Liver (tissue), 9 donors: ENCODE data around the gene ABCC1. TPM values are rescaled to one million over a fixed set of nuclear protein-coding genes. Genes with fewer than 3 reads are reported as not detected.

Source experiments
- DNase-seq: peaks from one replicate; pipeline ENCODE4 v3.0.0-alpha.2; 2017; ENCODE audit warnings: low spot score
- H3K27ac ChIP-seq, 2 donors: one replicate each; pipeline ENCODE4 v1.7.0; 2013; ENCODE audit warnings: inconsistent platforms in 2 of 2, low read length in 2 of 2, control low read depth in 1 of 2, low read depth in 1 of 2, mild to moderate bottlenecking in 1 of 2
- H3K27me3 ChIP-seq, 4 donors: one replicate each; pipeline versions ENCODE4 v1.6.1 to v1.7.0; 2013; ENCODE audit warnings: low read length in 3 of 4, inconsistent platforms in 1 of 4, mild to moderate bottlenecking in 1 of 4, moderate library complexity in 1 of 4; ENCODE audit not compliant: control insufficient read depth in 4 of 4, insufficient read depth in 4 of 4
- H3K36me3 ChIP-seq, 4 donors: one replicate each; pipeline versions ENCODE4 v1.6.1 to v1.7.0; 2013; ENCODE audit warnings: low read length in 3 of 4, mild to moderate bottlenecking in 3 of 4, low read depth in 1 of 4, moderate library complexity in 1 of 4; ENCODE audit not compliant: control insufficient read depth in 4 of 4, insufficient read depth in 3 of 4
- H3K4me1 ChIP-seq, 4 donors: one replicate each; pipeline versions ENCODE4 v1.6.1 to v1.7.0; 2013; ENCODE audit warnings: low read length in 3 of 4, mild to moderate bottlenecking in 3 of 4, moderate library complexity in 1 of 4; ENCODE audit not compliant: control insufficient read depth in 4 of 4, insufficient read depth in 4 of 4
- H3K4me3 ChIP-seq, 3 donors: one replicate each; pipeline versions ENCODE4 v1.6.1 to v1.7.0; 2013; ENCODE audit warnings: low read length in 3 of 3, control low read depth in 1 of 3, low read depth in 1 of 3, mild to moderate bottlenecking in 1 of 3
- H3K9ac ChIP-seq, 2 donors: one replicate each; pipeline ENCODE4 v1.7.0; 2013; ENCODE audit warnings: low read length in 2 of 2, mild to moderate bottlenecking in 2 of 2, moderate library complexity in 2 of 2, control low read depth in 1 of 2, low read depth in 1 of 2
- H3K9me3 ChIP-seq, 4 donors: one replicate each; pipeline versions ENCODE4 v1.6.1 to v1.7.0; 2013; ENCODE audit warnings: low read length in 3 of 4; ENCODE audit not compliant: control insufficient read depth in 4 of 4
- ATF3 ChIP-seq: IDR thresholded peaks from 2 replicates; pipeline ENCODE4 v1.6.1; 2016; ENCODE audit warnings: antibody characterized with exemption
- CTCF ChIP-seq: fragments of 150-350 bp; IDR thresholded peaks from 2 replicates; pipeline ENCODE4 v1.5.1; 2017; ENCODE audit warnings: improper control_type of control experiment, low read depth, low read length; ENCODE audit not compliant: missing input control
- EGR1 ChIP-seq, 2 donors: IDR thresholded peaks; 2 replicates each; pipeline ENCODE4 v1.6.1; 2016 to 2018; ENCODE audit warnings: antibody characterized with exemption in 2 of 2, low read depth in 2 of 2
- FOXA1 ChIP-seq: IDR thresholded peaks from 2 replicates; pipeline ENCODE4 v1.6.1; 2016; ENCODE audit warnings: antibody characterized with exemption
- FOXA2 ChIP-seq: IDR thresholded peaks from 2 replicates; pipeline ENCODE4 v1.6.1; 2016; ENCODE audit warnings: antibody characterized with exemption
- GABPA ChIP-seq, 2 donors: IDR thresholded peaks in 1 of 2; conservative IDR thresholded peaks in 1 of 2; 2 replicates each; pipeline ENCODE4 v1.6.1; 2016; ENCODE audit warnings: antibody characterized with exemption in 2 of 2, mild to moderate bottlenecking in 1 of 2, moderate library complexity in 1 of 2
- HNF4A ChIP-seq, 2 donors: conservative IDR thresholded peaks; 2 replicates each; pipeline ENCODE4 v1.6.1; 2016; ENCODE audit warnings: antibody characterized with exemption in 2 of 2, mild to moderate bottlenecking in 2 of 2
- HNF4G ChIP-seq: IDR thresholded peaks from 2 replicates; pipeline ENCODE4 v1.6.1; 2016; ENCODE audit warnings: antibody characterized with exemption
- JUND ChIP-seq, 2 donors: IDR thresholded peaks; 2 replicates each; pipeline ENCODE4 v1.6.1; 2016; ENCODE audit warnings: antibody characterized with exemption in 2 of 2
- NR2F2 ChIP-seq: IDR thresholded peaks from 2 replicates; pipeline ENCODE4 v1.6.1; 2016; ENCODE audit warnings: antibody characterized with exemption
- RAD21 ChIP-seq, 2 donors: IDR thresholded peaks; 2 replicates each; pipeline ENCODE4 v1.6.1; 2016; ENCODE audit warnings: antibody characterized with exemption in 2 of 2, mild to moderate bottlenecking in 2 of 2
- REST ChIP-seq: IDR thresholded peaks from 2 replicates; pipeline ENCODE4 v1.6.1; 2016; ENCODE audit warnings: antibody characterized with exemption, mild to moderate bottlenecking
- RXRA ChIP-seq, 2 donors: IDR thresholded peaks; 2 replicates each; pipeline ENCODE4 v1.6.1; 2017 to 2018; ENCODE audit warnings: antibody characterized with exemption in 2 of 2, mild to moderate bottlenecking in 1 of 2
- SP1 ChIP-seq: IDR thresholded peaks from 2 replicates; pipeline ENCODE4 v1.6.1; 2018; ENCODE audit warnings: antibody characterized with exemption, mild to moderate bottlenecking
- TAF1 ChIP-seq: conservative IDR thresholded peaks from 2 replicates; pipeline ENCODE4 v1.6.1; 2016; ENCODE audit warnings: antibody characterized with exemption, mild to moderate bottlenecking
- YY1 ChIP-seq: IDR thresholded peaks from 2 replicates; pipeline ENCODE4 v1.6.1; 2016; ENCODE audit warnings: antibody characterized with exemption, mild to moderate bottlenecking
- ZBTB33 ChIP-seq: IDR thresholded peaks from 2 replicates; pipeline ENCODE4 v1.6.1; 2016; ENCODE audit warnings: antibody characterized with exemption
- WGBS: extraction: QIAGEN DNeasy Blood & Tissue Kit; methylation state at CpG from one replicate; pipeline ENCODE4 v1.1.7; 2013; 5-methylcytosine and 5-hydroxymethylcytosine counted together
- polyA plus RNA-seq, 2 donors: library from polyadenylated mRNA; stranded (reverse) in 1 of 2; unstranded in 1 of 2; fragments of 200-250 nt in 1 of 2; fragments of >200 nt in 1 of 2; fragmentation: Nextera tagmentation in 1 of 2; extraction: Ambion mirVana in 1 of 2; gene quantifications; one replicate each; pipeline versions ENCODE4 v1.2.1 to v1.2.3, GENCODE V29; 2013 to 2015
- total RNA-seq, 2 donors: library from RNA; depleted of rRNA; stranded (reverse); fragments of >200 nt; gene quantifications; one replicate each; pipeline ENCODE4 v1.2.3, GENCODE V29; 2014
- TF ChIP-seq, protein P1 (sequence below): IDR thresholded peaks from 2 replicates; pipeline ENCODE4 v1.6.1; 2016; ENCODE audit warnings: antibody characterized with exemption
- donor health status: healthy.
- donor health status: healthy.
- donor health status: healthy.
- donor health status: healthy.
- donor health status: healthy.

ABCC1 gene
- total and polyA plus RNA-seq, 4 donors, result 0.85 to 7.7 (median 4.2) TPM

DNA sequence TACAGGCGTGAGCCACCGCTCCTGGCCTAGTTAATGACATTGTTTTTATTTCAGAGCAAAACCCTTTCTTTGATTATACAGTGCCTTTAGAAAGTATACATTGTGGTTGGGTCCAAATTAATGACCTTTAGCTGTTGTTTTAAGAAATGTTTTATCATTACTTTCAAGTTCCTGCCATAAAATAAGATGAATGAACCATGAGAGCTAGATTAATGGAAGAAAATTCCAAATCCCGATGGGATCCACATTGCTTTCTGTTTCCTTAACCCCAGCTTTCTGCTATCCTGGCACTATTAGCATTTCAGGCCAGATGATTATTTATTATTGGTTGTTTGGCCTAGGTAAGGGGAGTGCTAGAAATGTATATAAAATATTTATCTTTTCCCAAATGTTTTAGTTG is 131.7 kb downstream of the ABCC1 start:
- 94% methylated on average over 3 of the region's 3 CpGs for WGBS
- peaks cover 0 to 8% (median under 1%) of the 10 kb centered on the region in 4 donors for H3K36me3 ChIP-seq
- H3K4me3 ChIP-seq, result no peak overlapping the region
- peaks cover 0 to 9% (median 3%) of the 10 kb centered on the region in 4 donors for H3K9me3 ChIP-seq
- no peaks in the 10 kb centered on the region for H3K4me1 ChIP-seq
- TF ChIP-seq FOXA2 (no peak), REST (no peak), CTCF (no peak), EGR1 (IDR thresholded peaks at IDR 0.05; ENCODE audit: low read depth in 2 of 2) (no peak), HNF4A (conservative IDR thresholded peaks at IDR 0.05) (no peak), SP1 (no peak), ATF3 (no peak), RAD21 (IDR thresholded peaks at IDR 0.05) (no peak), JUND (IDR thresholded peaks at IDR 0.05) (no peak), HNF4G (no peak), NR2F2 (no peak), YY1 (no peak), RXRA (IDR thresholded peaks at IDR 0.05) (no peak), TAF1 (no peak), GABPA (IDR thresholded peaks at IDR 0.05 in 1 of 2, conservative IDR thresholded peaks at IDR 0.05 in 1 of 2) (no peak), ZBTB33 (no peak), FOXA1 (no peak)
- TF ChIP-seq, protein P1, sequence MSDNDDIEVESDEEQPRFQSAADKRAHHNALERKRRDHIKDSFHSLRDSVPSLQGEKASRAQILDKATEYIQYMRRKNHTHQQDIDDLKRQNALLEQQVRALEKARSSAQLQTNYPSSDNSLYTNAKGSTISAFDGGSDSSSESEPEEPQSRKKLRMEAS, result no peak
- H3K27ac ChIP-seq, result no peak overlapping the region
- no peaks in the 10 kb centered on the region for H3K27me3 ChIP-seq
- no peak for DNase-seq
- no peak overlapping the region for H3K9ac ChIP-seq
